GM18870 (cell line): ENCODE data around the gene CDKN2D.

Experiments used
- ATAC-seq: cut with Tn5 transposase; IDR thresholded peaks from one replicate; pipeline ENCODE4 v1.9.1; 2021; ENCODE audit warnings: moderate library complexity; ENCODE audit not compliant: unreplicated experiment

CDKN2D gene

DNA sequence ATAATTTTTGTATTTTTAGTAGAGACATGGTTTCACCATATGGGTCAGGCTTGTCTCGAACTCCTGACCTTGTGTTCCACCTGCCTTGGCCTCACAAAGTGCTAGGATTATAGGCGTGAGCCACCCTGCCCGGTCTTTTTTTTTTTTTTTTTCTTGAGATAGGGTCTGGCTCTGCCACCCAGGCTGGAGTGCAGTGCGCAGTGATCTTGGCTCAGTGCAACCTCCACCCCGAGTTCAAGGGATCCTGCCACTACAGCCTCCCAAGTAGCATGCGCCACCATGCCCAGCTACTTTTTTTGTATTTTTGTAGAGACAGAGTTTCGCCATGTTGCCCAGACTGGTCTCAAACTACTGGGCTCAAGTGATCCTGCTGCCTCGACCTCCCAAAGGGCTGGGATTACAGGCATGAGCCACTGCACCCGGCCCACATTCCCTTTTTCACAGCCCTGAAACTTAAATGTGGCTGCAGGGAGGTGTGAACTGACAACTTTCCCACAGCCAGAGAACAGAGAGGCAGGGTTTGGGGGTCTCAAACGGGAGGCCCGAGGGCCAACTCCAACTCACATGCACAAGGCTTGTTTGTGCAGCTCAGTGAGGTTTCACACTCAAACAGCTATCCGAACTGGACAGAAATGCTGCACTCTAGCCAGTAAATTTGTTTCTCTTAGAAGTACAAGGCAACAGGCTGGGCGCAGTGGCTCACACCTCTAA is 47.2 kb downstream of the CDKN2D start:
- ATAC-seq: no peak

- ATAC-seq: no peak
These were observed 48.0 kb downstream of the CDKN2D start for GRCh38 chr19:10520652-10521318.

DNA sequence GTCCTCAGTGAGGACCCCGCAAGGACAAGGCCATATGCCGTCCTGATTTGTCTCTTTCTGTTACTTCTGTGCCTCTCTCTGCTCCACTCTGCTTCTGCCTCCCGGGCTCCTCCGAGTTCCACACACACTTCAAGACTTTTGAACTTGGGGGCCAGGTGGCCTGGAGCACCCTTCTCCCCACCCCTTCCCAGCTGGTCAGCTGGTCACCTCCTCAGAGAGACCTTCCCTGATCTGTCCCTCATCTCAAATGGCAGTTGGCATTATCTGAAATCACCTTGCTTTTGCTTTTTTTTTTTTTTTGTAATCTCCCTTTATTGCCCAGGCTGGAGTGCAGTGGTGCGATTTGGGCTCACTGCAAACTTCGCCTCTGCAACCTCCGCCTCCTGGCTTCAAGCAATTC is 49.4 kb downstream of the CDKN2D start:
- ATAC-seq: no peak

- ATAC-seq: no peak
These were observed 50.1 kb downstream of the CDKN2D start for GRCh38 chr19:10518444-10519361.

DNA sequence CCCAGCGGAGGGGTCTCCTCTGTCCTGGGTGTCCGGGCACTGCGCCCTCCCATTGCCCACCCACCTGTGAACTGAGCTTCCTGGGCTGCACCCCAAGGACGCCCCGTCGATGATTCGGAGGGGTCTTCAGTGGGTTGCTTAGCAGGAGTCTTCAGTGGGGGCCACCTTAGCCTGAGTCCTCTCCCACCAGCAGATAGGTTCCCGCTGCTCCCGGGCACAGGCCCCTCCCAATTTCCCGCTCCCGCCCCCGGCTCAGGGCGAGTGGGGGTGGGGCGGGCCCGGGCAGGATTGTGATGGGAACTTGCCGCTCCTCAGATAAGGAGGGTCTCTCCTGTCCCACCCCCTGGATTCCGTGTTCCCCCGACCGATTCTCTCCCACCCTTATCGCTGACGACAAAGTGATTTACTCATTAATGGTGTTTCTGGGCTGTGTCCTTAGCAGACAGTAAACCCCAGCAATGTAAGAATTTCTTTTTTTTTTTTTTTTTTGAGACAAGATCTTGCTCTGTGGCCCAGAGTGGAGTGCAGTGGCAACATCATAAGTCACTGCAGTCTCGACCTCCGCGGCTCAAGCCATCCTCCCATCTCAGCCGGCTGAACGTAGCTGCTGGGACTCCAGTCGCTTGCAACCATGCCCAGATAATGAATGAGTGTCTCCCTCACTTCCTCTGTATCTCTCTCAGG is 50.9 kb downstream of the CDKN2D start:
- no peak for ATAC-seq

DNA sequence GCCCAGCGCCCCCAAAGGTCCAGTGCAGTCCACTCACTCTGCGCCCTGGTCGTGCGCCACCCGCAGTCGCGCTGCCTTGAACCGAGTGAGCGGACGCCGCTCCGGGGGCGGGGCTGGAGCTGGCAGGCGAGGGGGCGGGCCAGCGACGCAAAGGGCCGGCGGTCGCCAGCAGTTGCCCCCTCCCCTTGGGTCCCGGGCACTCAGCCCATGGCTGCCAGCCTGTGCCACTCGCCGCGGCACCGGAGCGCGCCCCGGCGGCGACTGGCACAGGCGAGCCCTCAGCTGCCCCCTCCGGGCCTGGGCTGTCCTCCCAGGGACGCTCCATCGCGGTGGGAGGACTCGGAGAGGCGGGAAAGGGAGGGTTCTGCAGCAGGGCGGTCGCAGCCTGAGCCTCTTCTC is 51.4 kb downstream of the CDKN2D start, which contains the start of gene S1PR5:
S1PR5 (minus strand) TSS at position 87 of the 399 bp plus-strand sequence. CDS start 2,436 bp downstream, outside the sequence.
- no peak for ATAC-seq

DNA sequence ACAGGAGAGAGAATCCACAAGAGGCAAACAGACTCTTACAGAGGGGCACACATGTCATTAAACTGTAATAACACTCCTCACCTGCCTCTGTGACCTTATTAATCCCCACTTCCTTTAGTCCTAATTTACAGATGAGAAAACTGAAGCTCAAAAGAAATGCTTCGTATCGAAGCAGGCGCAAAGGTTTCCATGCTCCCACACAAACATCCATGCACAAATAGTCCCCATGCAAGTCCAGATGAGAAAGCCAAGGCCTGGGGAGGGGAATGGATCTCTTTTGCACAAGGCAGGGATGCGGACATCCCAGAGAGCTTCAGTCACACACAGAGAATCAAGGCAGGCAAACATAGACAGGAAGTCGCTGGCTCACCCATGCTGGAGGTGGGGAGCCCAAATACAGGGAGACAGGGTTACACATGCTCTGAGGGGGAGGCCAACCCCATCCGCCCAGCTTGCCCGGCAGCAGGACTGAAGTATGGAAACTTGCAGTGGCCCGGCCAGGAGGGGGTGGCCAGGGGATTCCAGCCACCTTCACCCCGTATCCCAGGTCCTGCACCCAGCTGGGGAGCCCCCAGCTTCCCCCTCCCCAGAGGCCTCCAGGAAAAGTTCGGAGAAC is 52.0 kb downstream of the CDKN2D start:
- ATAC-seq: no peak
